ENCODE measurements around the gene TRIM45. TPM values are rescaled to one million over a fixed set of nuclear protein-coding genes. Genes with fewer than 3 reads are reported as not detected.
A peak's percentile ranks its signal among the peaks of the same experiment; 100 is the strongest.

Gene TRIM45
- total and polyA plus RNA-seq, 2 of the 13 experiments (the other 11 are each of a cell fraction or from before 2014, with no cell fraction given) = 1.9 to 2.3 TPM

- TF ChIP-seq TSC22D2 (CRISPR knock-in tag; IDR thresholded peaks at IDR 0.05; ENCODE audit: borderline replicate concordance) (no peak), ZSCAN29 (CRISPR knock-in tag; conservative IDR thresholded peaks at IDR 0.05) (no peak), ZNF337 (CRISPR knock-in tag; IDR thresholded peaks at IDR 0.05; ENCODE audit: borderline replicate concordance, low read depth) (no peak), SNAPC4 (CRISPR knock-in tag; IDR thresholded peaks at IDR 0.05) (no peak), MLLT10 (CRISPR knock-in tag; IDR thresholded peaks at IDR 0.05) (no peak), HOXA5 (CRISPR knock-in tag; IDR thresholded peaks at IDR 0.05) (no peak)
Observed at GRCh38 chr1:117162816-117163215, 41.3 kb upstream of the TRIM45 start (continued).

GRCh38 chr1:117161887-117162286, 40.3 kb upstream of the TRIM45 start:
- 0% methylated on average over 1 of the region's 1 CpG for WGBS (ENCODE audit: low lambda C conversion rate)
- Histone ChIP-seq H3K4me3 (replicated peaks in 1 of 3; ENCODE audit: insufficient read depth in 1 of 3, low read depth in 2 of 3, low read length in 3 of 3) (no peak overlapping the region), H3K27ac (ENCODE audit: extremely low read length, insufficient read depth, low read length) (no peak overlapping the region), H3K79me2 (ENCODE audit: insufficient read depth, low read length) (no peaks in the 10 kb centered on the region), H3K4me1 (ENCODE audit: insufficient read depth, low read length) (no peaks in the 10 kb centered on the region), H2AFZ (ENCODE audit: low read length) (no peak overlapping the region), H3K27me3 (ENCODE audit: control insufficient read depth in 1 of 2, insufficient read depth in 2 of 2, low read length in 2 of 2) (no peaks in the 10 kb centered on the region), H3K36me3 (replicated peaks in 1 of 2; ENCODE audit: control insufficient read depth in 1 of 2, insufficient read depth in 2 of 2, low read length in 2 of 2) (no peaks in the 10 kb centered on the region), H3K9ac (ENCODE audit: insufficient read depth, low read depth, low read length) (no peak overlapping the region), H3K4me2 (ENCODE audit: low read depth, low read length) (no peak overlapping the region), H4K20me1 (ENCODE audit: insufficient read depth, low read length) (no peaks in the 10 kb centered on the region), H3K9me3 (ENCODE audit: low read length) (no peaks in the 10 kb centered on the region)
- peak; percentile 14 for DNase-seq (ENCODE audit: low spot score)
- peak; percentile 23; the same call in 1 of the 3 replicates for ATAC-seq
- intact Hi-C loops (cut with micrococcal nuclease; ENCODE audit: unreplicated experiment) (no loop called here), in situ Hi-C loops (cut with HindIII; ENCODE audit: extremely low pct_ligation_motif_present, low pct_unique_long_range_greater_than_20kb) (no loop called here)
- CTCF ChIA-PET (ENCODE audit: low intra/inter-chr PET ratio, low total read pairs) = no interaction called here
- POLR2A ChIA-PET = no interaction called here
- FAIRE-seq = no peak
- no TSS peak for BruUV-seq (replicated peaks)
- TF ChIP-seq JUNB (CRISPR knock-in tag; IDR thresholded peaks at IDR 0.05; ENCODE audit: borderline replicate concordance) (no peak), ZNF549 (CRISPR knock-in tag; IDR thresholded peaks at IDR 0.05) (no peak), PHB2 (IDR thresholded peaks at IDR 0.05; ENCODE audit: partially characterized antibody) (no peak), ZNF737 (CRISPR knock-in tag; IDR thresholded peaks at IDR 0.05; ENCODE audit: borderline replicate concordance) (no peak), ZNF878 (CRISPR knock-in tag; IDR thresholded peaks at IDR 0.05) (no peak), BHLHE40 (IDR thresholded peaks at IDR 0.05; ENCODE audit: low read length) (no peak), SNAI1 (CRISPR knock-in tag; IDR thresholded peaks at IDR 0.05; ENCODE audit: borderline replicate concordance) (no peak), CTCF (CRISPR knock-in tag; IDR thresholded peaks at IDR 0.05) (no peak)
- TF ChIP-seq, protein P1, sequence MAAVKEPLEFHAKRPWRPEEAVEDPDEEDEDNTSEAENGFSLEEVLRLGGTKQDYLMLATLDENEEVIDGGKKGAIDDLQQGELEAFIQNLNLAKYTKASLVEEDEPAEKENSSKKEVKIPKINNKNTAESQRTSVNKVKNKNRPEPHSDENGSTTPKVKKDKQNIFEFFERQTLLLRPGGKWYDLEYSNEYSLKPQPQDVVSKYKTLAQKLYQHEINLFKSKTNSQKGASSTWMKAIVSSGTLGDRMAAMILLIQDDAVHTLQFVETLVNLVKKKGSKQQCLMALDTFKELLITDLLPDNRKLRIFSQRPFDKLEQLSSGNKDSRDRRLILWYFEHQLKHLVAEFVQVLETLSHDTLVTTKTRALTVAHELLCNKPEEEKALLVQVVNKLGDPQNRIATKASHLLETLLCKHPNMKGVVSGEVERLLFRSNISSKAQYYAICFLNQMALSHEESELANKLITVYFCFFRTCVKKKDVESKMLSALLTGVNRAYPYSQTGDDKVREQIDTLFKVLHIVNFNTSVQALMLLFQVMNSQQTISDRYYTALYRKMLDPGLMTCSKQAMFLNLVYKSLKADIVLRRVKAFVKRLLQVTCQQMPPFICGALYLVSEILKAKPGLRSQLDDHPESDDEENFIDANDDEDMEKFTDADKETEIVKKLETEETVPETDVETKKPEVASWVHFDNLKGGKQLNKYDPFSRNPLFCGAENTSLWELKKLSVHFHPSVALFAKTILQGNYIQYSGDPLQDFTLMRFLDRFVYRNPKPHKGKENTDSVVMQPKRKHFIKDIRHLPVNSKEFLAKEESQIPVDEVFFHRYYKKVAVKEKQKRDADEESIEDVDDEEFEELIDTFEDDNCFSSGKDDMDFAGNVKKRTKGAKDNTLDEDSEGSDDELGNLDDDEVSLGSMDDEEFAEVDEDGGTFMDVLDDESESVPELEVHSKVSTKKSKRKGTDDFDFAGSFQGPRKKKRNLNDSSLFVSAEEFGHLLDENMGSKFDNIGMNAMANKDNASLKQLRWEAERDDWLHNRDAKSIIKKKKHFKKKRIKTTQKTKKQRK (IDR thresholded peaks at IDR 0.05; ENCODE audit: low read length) = no peak

Data from HepG2 (cell line).